Lung (tissue), 12 donors: ENCODE data around the gene RHOT1. TPM values are rescaled to one million over a fixed set of nuclear protein-coding genes. Genes with fewer than 3 reads are reported as not detected.

ENCODE experiments used
- ATAC-seq: fragments of 200-7000 bp; cut with Tn5 transposase; one replicate; pipeline ENCODE4 v1.9.1; 2020; ENCODE audit warnings: moderate number of reproducible peaks; ENCODE audit not compliant: insufficient read depth, low FRiP score
- DNase-seq, 3 donors: peaks; one replicate each; pipeline ENCODE4 v3.0.0-alpha.2; 2013 to 2017
- H3K27ac ChIP-seq, 2 donors: one replicate each; pipeline ENCODE4 v1.5.1; 2013; ENCODE audit warnings: mild to moderate bottlenecking in 2 of 2, moderate library complexity in 2 of 2, control low read depth in 1 of 2, inconsistent platforms in 1 of 2, low read depth in 1 of 2, low read length in 1 of 2
- H3K27me3 ChIP-seq, 3 donors: one replicate each; pipeline ENCODE4 v1.5.1; 2013; ENCODE audit warnings: low read length in 2 of 3; ENCODE audit not compliant: control insufficient read depth in 3 of 3, insufficient read depth in 3 of 3
- H3K36me3 ChIP-seq, 4 donors: one replicate each; pipeline ENCODE4 v1.5.1; 2013; ENCODE audit warnings: low read length in 4 of 4, mild to moderate bottlenecking in 1 of 4, moderate library complexity in 1 of 4; ENCODE audit not compliant: control insufficient read depth in 4 of 4, insufficient read depth in 4 of 4
- H3K4me1 ChIP-seq, 5 donors: one replicate each; pipeline ENCODE4 v1.5.1; 2013; ENCODE audit warnings: low read length in 5 of 5, mild to moderate bottlenecking in 2 of 5, moderate library complexity in 1 of 5; ENCODE audit not compliant: control insufficient read depth in 5 of 5, insufficient read depth in 5 of 5
- H3K4me3 ChIP-seq: one replicate; pipeline ENCODE4 v1.5.1; 2013; ENCODE audit warnings: mild to moderate bottlenecking, control low read depth, moderate library complexity
- H3K9ac ChIP-seq, 2 donors: one replicate each; pipeline ENCODE4 v1.5.1; 2013; ENCODE audit warnings: low read length in 2 of 2, control low read depth in 1 of 2; ENCODE audit not compliant: insufficient read depth in 1 of 2
- H3K9me3 ChIP-seq, 4 donors: one replicate each; pipeline ENCODE4 v1.5.1; 2013; ENCODE audit warnings: low read length in 3 of 4, mild to moderate bottlenecking in 1 of 4, moderate library complexity in 1 of 4; ENCODE audit not compliant: control insufficient read depth in 4 of 4, insufficient read depth in 3 of 4
- WGBS, 2 donors: extraction: QIAGEN DNeasy Blood & Tissue Kit; methylation state at CpG; one replicate each; pipeline ENCODE4 v1.1.7; 2013; 5-methylcytosine and 5-hydroxymethylcytosine counted together
- polyA plus RNA-seq, 2 donors: library from polyadenylated mRNA; stranded (reverse); fragments of 200-250 nt; gene quantifications; one replicate each; pipeline ENCODE4 v1.2.1, GENCODE V29; 2013
- total RNA-seq, 2 donors: library from RNA; depleted of rRNA in 1 of 2; stranded (reverse); fragments of >200 nt in 1 of 2; gene quantifications; one replicate each; pipeline ENCODE4 v1.2.1, GENCODE V29; 2014 to 2021
- TF ChIP-seq, protein P1 (sequence below): IDR thresholded peaks from 2 replicates; pipeline ENCODE4 v1.5.1; 2012; ENCODE audit warnings: mild to moderate bottlenecking; ENCODE audit errors: control extremely low read depth, extremely low read depth
- donor health status: control.
- donor health status: control.
- donor health status: Bipolar disorder and iron deficiency.
- donor health status: healthy.
- donor health status: DM: yes; HTN: yes; CAD: no.

RHOT1 gene
- total and polyA plus RNA-seq, 4 donors: 28.5 to 90.5 (median 44.9) TPM

DNA sequence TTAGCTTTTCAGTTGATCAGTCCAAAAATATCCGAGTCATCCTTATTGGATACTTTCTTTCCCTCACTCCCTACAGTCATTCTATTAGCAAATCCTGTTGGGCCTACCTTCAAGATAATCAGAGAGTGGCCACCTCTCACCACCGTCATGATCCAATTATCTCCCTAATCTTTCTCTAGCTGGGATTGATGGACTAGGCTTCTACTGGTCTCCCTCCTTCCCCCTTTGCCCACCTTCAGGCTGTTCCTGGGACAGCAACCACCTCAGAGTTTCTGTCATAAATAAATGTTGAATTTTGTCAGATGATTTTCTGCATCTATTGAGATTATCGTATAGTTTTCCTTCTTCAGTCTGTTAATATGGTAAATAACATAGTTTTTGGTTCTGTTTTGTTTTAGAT, 107.2 kb downstream of the RHOT1 start:
- H3K4me3 ChIP-seq: no peak overlapping the region
- no peaks in the 10 kb centered on the region for H3K4me1 ChIP-seq
- 92 to 93% methylated on average over 3 of the region's 3 CpGs for WGBS, 2 donors
- H3K9me3 ChIP-seq: no peaks in the 10 kb centered on the region
- ATAC-seq (no peak), DNase-seq (no peak)
- TF ChIP-seq, protein P1, sequence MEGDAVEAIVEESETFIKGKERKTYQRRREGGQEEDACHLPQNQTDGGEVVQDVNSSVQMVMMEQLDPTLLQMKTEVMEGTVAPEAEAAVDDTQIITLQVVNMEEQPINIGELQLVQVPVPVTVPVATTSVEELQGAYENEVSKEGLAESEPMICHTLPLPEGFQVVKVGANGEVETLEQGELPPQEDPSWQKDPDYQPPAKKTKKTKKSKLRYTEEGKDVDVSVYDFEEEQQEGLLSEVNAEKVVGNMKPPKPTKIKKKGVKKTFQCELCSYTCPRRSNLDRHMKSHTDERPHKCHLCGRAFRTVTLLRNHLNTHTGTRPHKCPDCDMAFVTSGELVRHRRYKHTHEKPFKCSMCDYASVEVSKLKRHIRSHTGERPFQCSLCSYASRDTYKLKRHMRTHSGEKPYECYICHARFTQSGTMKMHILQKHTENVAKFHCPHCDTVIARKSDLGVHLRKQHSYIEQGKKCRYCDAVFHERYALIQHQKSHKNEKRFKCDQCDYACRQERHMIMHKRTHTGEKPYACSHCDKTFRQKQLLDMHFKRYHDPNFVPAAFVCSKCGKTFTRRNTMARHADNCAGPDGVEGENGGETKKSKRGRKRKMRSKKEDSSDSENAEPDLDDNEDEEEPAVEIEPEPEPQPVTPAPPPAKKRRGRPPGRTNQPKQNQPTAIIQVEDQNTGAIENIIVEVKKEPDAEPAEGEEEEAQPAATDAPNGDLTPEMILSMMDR: no peak
- no peak overlapping the region for H3K27ac ChIP-seq
- no peaks in the 10 kb centered on the region for H3K36me3 ChIP-seq
- no peak overlapping the region for H3K9ac ChIP-seq
- no peaks in the 10 kb centered on the region for H3K27me3 ChIP-seq

DNA sequence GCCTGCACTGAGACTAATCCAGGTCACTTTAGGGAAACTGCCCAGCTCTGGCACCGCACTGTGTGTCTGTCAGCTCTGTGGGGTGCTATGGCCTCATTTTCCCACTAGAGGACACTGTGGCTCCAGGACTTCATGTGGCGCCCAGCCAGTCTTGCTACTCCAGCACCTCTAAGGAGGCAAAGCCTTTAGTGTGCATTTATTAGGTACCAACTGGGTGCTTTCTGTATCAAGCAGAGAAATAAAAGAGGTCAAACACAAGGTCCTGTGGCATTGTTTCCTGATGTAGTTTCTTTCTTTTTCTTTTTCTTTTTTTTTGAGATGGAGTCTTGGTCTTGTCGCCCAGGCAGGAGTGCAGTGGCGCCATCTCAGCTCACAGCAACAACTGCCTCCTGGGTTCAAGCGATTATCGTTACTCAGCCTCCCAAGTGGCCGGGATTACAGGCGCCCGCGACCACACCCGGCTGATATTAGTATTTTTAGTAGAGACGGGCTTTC, 110.9 kb downstream of the RHOT1 start:
- DNase-seq: peak; percentile 76 to 79 (median 78)
- H3K27me3 ChIP-seq: no peaks in the 10 kb centered on the region
- 63 to 66% methylated on average over 12 of the region's 12 CpGs for WGBS, 2 donors
- peaks cover 0 to 14% (median 3%) of the 10 kb centered on the region in 5 donors for H3K4me1 ChIP-seq
- H3K36me3 ChIP-seq: no peaks in the 10 kb centered on the region
- H3K4me3 ChIP-seq: no peak overlapping the region
- no peak overlapping the region for H3K9ac ChIP-seq
- no peak overlapping the region for H3K27ac ChIP-seq
- TF ChIP-seq, protein P1: peak; percentile 90
- peak; percentile 92 for ATAC-seq
- no peaks in the 10 kb centered on the region for H3K9me3 ChIP-seq

DNA sequence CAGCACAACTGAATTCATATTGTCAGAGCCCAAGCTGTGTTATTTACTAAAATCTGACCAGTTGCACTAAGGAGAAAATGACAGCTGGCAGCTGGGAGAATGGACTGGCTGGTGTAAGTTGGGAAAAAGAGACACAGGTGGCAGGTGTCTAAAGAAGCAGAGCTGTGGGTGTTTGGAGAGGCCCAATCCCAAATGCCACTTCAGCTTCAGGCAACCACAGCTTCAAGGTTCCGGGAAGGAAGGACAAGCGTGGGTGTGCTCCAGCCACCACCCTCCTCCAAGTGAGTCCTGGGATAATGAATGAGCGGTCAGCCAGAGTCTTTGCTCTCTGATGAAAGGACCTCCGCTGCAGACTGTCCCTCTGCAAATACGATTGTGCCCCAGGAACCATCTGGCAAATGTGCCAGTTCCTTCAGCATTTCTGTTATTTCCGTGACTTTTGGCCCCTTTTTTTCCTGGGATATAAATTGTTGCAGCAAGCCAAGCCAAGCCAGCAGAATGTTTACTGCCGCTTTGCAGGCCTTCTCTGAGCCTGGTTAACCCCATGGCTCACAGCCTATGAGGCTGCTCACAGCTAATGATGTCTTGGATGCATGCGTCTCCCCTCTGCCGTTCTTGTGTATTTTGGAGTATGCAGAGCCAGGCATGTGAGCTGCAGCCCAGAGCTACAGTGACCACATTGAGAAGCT, 113.9 kb downstream of the RHOT1 start:
- H3K4me3 ChIP-seq: no peak overlapping the region
- TF ChIP-seq, protein P1: no peak
- DNase-seq: peak; percentile 65 to 88 (median 79)
- no peak for ATAC-seq
- 63 to 84% methylated on average over 9 of the region's 9 CpGs for WGBS, 2 donors
- H3K4me1 ChIP-seq: peaks cover 0 to 14% (median 3%) of the 10 kb centered on the region in 5 donors
- no peaks in the 10 kb centered on the region for H3K36me3 ChIP-seq
- H3K27ac ChIP-seq: no peak overlapping the region
- H3K9ac ChIP-seq: no peak overlapping the region
- no peaks in the 10 kb centered on the region for H3K27me3 ChIP-seq
- H3K9me3 ChIP-seq: no peaks in the 10 kb centered on the region
